Calu3 (cell line): ENCODE measurements around the gene ILDR1. TPM values are rescaled to one million over a fixed set of nuclear protein-coding genes. Genes with fewer than 3 reads are reported as not detected.

Experiments used
- BruUV-seq: library from RNA; stranded (reverse); fragments of 400-500 nt; replicated peaks from 2 replicates; lab custom pipeline; 2021; lab: Mats Ljungman, UMichigan
- CTCF ChIA-PET: fragments of 300-600 bp; sonication (Branson Sonifier 250); formaldehyde crosslinking; loops from one replicate; lab custom pipeline; 2022; ENCODE audit warnings: antibody characterized with exemption; lab: Charles Lee
- DNase-seq: peaks from one replicate; pipeline ENCODE4 v3.0.0; 2022
- H3K27ac Mint-ChIP-seq: one replicate; pipeline ENCODE4 v1.8.0; 2022; ENCODE audit warnings: mixed read lengths; ENCODE audit not compliant: unreplicated experiment
- H3K27me3 Mint-ChIP-seq: one replicate; pipeline ENCODE4 v1.8.0; 2022; ENCODE audit warnings: mixed read lengths; ENCODE audit not compliant: unreplicated experiment
- H3K36me3 Mint-ChIP-seq: one replicate; pipeline ENCODE4 v1.8.0; 2022; ENCODE audit warnings: mild to moderate bottlenecking, moderate library complexity, mixed read lengths; ENCODE audit not compliant: insufficient read depth, unreplicated experiment
- H3K4me1 Mint-ChIP-seq: one replicate; pipeline ENCODE4 v1.8.0; 2022; ENCODE audit warnings: mild to moderate bottlenecking, low read depth, mixed read lengths; ENCODE audit not compliant: unreplicated experiment
- H3K4me3 Mint-ChIP-seq: one replicate; pipeline ENCODE4 v1.8.0; 2022; ENCODE audit warnings: mild to moderate bottlenecking, low read depth, moderate library complexity, mixed read lengths; ENCODE audit not compliant: unreplicated experiment
- H3K9me3 Mint-ChIP-seq: one replicate; pipeline ENCODE4 v1.8.0; 2022; ENCODE audit warnings: low read depth, mixed read lengths; ENCODE audit not compliant: unreplicated experiment
- intact Hi-C: fragments of 100-400 bp; cut with micrococcal nuclease; formaldehyde crosslinking; loops from one replicate; pipeline ENCODE4 v1.10.0; 2022; ENCODE audit not compliant: unreplicated experiment
- total RNA-seq: library from RNA; stranded (reverse); gene quantifications from 2 replicates; pipeline ENCODE4 v1.2.3, GENCODE V29; 2022
- TF ChIP-seq, protein P1 (sequence below): fragments of 200-600 bp; IDR thresholded peaks from one replicate; pipeline ENCODE4 v1.8.0; 2022; ENCODE audit warnings: antibody characterized with exemption; ENCODE audit not compliant: unreplicated experiment

The ILDR1 gene
- total RNA-seq, 1 experiment from 2014 or later = 15.7 TPM

DNA sequence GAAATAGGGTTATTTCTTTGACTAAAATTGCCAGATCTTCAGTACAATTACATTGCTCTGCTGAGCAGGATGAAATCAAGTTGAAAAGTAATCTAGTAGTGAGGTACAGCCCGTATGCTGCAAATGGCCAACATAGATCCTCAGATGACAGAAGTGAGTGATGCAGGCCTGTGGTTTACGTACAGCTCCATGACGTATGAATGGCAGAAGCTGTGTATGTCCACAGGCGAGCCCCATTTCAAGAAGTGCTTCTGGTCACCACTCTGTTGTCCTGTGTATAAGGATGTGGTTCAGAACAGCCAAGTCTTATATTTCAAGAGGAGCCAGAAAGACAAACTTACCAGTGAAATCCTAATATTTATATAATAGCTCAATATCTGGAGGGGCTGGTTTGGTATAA is 42.3 kb upstream of the ILDR1 start:
- BruUV-seq = no TSS peak
- TF ChIP-seq, protein P1, sequence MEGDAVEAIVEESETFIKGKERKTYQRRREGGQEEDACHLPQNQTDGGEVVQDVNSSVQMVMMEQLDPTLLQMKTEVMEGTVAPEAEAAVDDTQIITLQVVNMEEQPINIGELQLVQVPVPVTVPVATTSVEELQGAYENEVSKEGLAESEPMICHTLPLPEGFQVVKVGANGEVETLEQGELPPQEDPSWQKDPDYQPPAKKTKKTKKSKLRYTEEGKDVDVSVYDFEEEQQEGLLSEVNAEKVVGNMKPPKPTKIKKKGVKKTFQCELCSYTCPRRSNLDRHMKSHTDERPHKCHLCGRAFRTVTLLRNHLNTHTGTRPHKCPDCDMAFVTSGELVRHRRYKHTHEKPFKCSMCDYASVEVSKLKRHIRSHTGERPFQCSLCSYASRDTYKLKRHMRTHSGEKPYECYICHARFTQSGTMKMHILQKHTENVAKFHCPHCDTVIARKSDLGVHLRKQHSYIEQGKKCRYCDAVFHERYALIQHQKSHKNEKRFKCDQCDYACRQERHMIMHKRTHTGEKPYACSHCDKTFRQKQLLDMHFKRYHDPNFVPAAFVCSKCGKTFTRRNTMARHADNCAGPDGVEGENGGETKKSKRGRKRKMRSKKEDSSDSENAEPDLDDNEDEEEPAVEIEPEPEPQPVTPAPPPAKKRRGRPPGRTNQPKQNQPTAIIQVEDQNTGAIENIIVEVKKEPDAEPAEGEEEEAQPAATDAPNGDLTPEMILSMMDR = no peak
- Mint-ChIP-seq H3K27me3 (no peaks in the 10 kb centered on the region), H3K4me3 (no peak overlapping the region), H3K4me1 (no peaks in the 10 kb centered on the region), H3K27ac (no peak overlapping the region), H3K9me3 (no peaks in the 10 kb centered on the region), H3K36me3 (no peaks in the 10 kb centered on the region)
- DNase-seq = no peak
- intact Hi-C loops = no loop called here
- CTCF ChIA-PET = interaction anchor here (0.5 kb wide), 1 partner anchor 59 kb away, joined by 3 read pairs; no protein-coding TSS in a partner anchor

DNA sequence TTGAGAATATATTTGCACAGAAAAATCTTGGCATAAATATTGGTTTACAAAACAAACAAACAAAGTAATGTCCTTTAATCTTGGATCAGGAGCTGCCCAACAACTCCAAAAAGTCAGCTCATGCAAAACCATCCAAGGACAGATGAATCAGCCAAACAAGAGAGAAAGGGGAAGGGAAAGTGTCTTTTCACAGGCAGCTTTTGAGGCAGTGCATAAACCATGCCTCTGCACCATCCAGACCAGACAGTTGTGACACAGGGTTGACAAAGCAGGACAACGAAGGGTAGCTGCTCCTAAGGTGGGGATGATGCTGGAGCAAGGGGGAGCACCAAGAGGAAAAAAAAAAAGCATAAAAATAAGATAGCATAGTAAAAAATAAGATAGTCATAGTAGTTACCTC is 41.9 kb upstream of the ILDR1 start:
- no peaks in the 10 kb centered on the region for H3K27me3 Mint-ChIP-seq
- H3K4me3 Mint-ChIP-seq = no peak overlapping the region
- no peak for DNase-seq
- intact Hi-C loops = no loop called here
- CTCF ChIA-PET = interaction anchor here (0.5 kb wide), 1 partner anchor 58 kb away, joined by 3 read pairs; no protein-coding TSS in a partner anchor
- no peaks in the 10 kb centered on the region for H3K9me3 Mint-ChIP-seq
- TF ChIP-seq, protein P1 = no peak
- no peaks in the 10 kb centered on the region for H3K4me1 Mint-ChIP-seq
- no peak overlapping the region for H3K27ac Mint-ChIP-seq
- H3K36me3 Mint-ChIP-seq = no peaks in the 10 kb centered on the region
- BruUV-seq = no TSS peak

DNA sequence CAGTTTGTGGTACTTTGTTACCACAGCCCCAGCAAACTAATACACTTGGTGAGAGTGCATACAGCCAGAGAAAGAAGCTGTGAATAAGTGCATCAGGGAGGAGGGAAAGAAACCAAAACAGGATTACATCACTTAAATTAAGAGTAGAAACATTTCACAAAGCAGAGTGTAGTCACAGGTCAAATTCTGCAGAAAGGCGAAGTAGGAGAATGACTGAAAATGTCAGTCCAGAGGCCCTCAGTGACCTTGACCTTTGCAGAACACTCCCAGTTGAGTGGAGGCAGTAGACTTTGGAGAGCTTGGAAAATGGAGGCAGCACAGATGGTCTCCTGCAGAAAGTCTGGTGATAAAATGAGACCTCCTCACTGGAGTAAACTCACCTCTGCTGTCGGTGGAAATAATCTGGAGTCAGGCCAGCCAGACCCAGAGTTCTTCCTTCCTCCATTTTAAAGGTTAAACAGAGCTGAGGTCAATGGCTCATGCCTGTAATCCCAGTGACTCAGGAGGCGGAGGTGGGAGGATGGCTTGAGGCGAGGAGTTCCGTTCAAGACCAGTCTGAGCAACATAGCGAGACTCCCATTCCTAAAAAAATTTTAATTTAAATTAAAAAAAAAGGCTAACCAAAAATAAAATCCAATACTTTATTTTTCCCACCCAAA is 38.1 kb upstream of the ILDR1 start:
- H3K27ac Mint-ChIP-seq = no peak overlapping the region
- BruUV-seq = no TSS peak

GRCh38 chr3:122058294-122058693 is 36.2 kb upstream of the ILDR1 start:
- Mint-ChIP-seq H3K9me3 (no peaks in the 10 kb centered on the region), H3K27me3 (peaks cover 11% of the 10 kb centered on the region), H3K4me1 (no peaks in the 10 kb centered on the region), H3K27ac (no peak overlapping the region), H3K4me3 (no peak overlapping the region), H3K36me3 (no peaks in the 10 kb centered on the region)
- intact Hi-C loops = no loop called here
- CTCF ChIA-PET = interaction anchor here (0.5 kb wide), 1 partner anchor 57 kb away, joined by 5 read pairs; no protein-coding TSS in a partner anchor
- TF ChIP-seq, protein P1 = no peak
- BruUV-seq = no TSS peak
- no peak for DNase-seq

More for the DNA sequence above, 38.1 kb upstream of the ILDR1 start:
- no peaks in the 10 kb centered on the region for H3K9me3 Mint-ChIP-seq
- H3K27me3 Mint-ChIP-seq = peaks cover 11% of the 10 kb centered on the region
- CTCF ChIA-PET = no interaction called here
- H3K4me3 Mint-ChIP-seq = no peak overlapping the region
- intact Hi-C loops = no loop called here
- no peak for DNase-seq
- no peaks in the 10 kb centered on the region for H3K4me1 Mint-ChIP-seq
- TF ChIP-seq, protein P1 = no peak
- H3K36me3 Mint-ChIP-seq = no peaks in the 10 kb centered on the region
